OCI-LY1 (cell line): ENCODE results near the gene APOC3.

Experiments used
- H2AFZ ChIP-seq: fragments of 200-600 bp; sonication (generic), shearing (Covaris generic); 2 replicates; pipeline ENCODE4 v1.6.0; 2014; ENCODE audit warnings: antibody characterized with exemption, mild to moderate bottlenecking, low read length
- H3F3A ChIP-seq: fragments of 200-600 bp; sonication (generic), shearing (Covaris generic); 2 replicates; pipeline ENCODE4 v1.6.0; 2014; ENCODE audit warnings: mild to moderate bottlenecking, antibody characterized with exemption, low read length, moderate library complexity; ENCODE audit not compliant: insufficient read depth
- H3K27ac ChIP-seq: fragments of 200-600 bp; sonication (generic); 2 replicates; pipeline ENCODE4 v1.5.1; 2014; ENCODE audit warnings: low read length, mixed run types, mild to moderate bottlenecking, low read depth; ENCODE audit not compliant: poor library complexity, severe bottlenecking
- H3K27me3 ChIP-seq: fragments of 200-600 bp; sonication (generic); 2 replicates; pipeline ENCODE4 v1.6.0; 2014; ENCODE audit warnings: antibody characterized with exemption, mild to moderate bottlenecking, low read length, moderate library complexity; ENCODE audit not compliant: insufficient read depth
- H3K36me3 ChIP-seq: fragments of 200-600 bp; sonication (generic); 2 replicates; pipeline ENCODE4 v1.6.1; 2014; ENCODE audit warnings: mild to moderate bottlenecking, antibody characterized with exemption, low read length, moderate library complexity, mixed read lengths; ENCODE audit not compliant: insufficient read depth
- H3K4me1 ChIP-seq: fragments of 200-600 bp; sonication (generic); 2 replicates; pipeline ENCODE4 v1.5.1; 2014; ENCODE audit warnings: mild to moderate bottlenecking, low read length, moderate library complexity; ENCODE audit not compliant: insufficient read depth, severe bottlenecking
- H3K4me2 ChIP-seq: fragments of 200-600 bp; sonication (generic), shearing (Covaris generic); 2 replicates; pipeline ENCODE4 v1.6.1; 2014; ENCODE audit warnings: low read length
- H3K4me3 ChIP-seq: fragments of 200-600 bp; sonication (generic); 2 replicates; pipeline ENCODE4 v1.5.1; 2014; ENCODE audit warnings: low read length, low read depth, mild to moderate bottlenecking, mixed read lengths; ENCODE audit not compliant: poor library complexity, severe bottlenecking
- H3K79me2 ChIP-seq: fragments of 200-600 bp; shearing (Covaris generic); 2 replicates; pipeline ENCODE4 v1.6.1; 2016; ENCODE audit warnings: mixed run types, low read length, mixed read lengths; ENCODE audit not compliant: insufficient read depth
- H3K9ac ChIP-seq: fragments of 200-600 bp; sonication (generic), shearing (Covaris generic); 2 replicates; pipeline ENCODE4 v1.6.1; 2014; ENCODE audit warnings: mild to moderate bottlenecking, low read length, mixed read lengths
- H3K9me2 ChIP-seq: fragments of 200-600 bp; sonication (generic), shearing (Covaris generic); 2 replicates; pipeline ENCODE4 v1.6.1; 2014; ENCODE audit warnings: low read depth, mild to moderate bottlenecking, low read length, mixed read lengths
- H3K9me3 ChIP-seq: fragments of 200-600 bp; shearing (Covaris generic); 2 replicates; pipeline ENCODE4 v1.6.1; 2014; ENCODE audit warnings: low read length, mixed read lengths
- H4K20me1 ChIP-seq: fragments of 200-600 bp; sonication (generic), shearing (Covaris generic); 2 replicates; pipeline ENCODE4 v1.6.0; 2016; ENCODE audit warnings: mild to moderate bottlenecking, low read length; ENCODE audit not compliant: insufficient read depth
- EZH2 ChIP-seq: fragments of 200-600 bp; sonication (generic), shearing (Covaris generic); IDR thresholded peaks from 2 replicates; pipeline ENCODE4 v1.8.0; 2017; ENCODE audit warnings: borderline replicate concordance, mixed run types, mild to moderate bottlenecking, antibody characterized with exemption, low read length, moderate library complexity, mixed read lengths
- TF ChIP-seq, protein P1 (sequence below): fragments of 200-600 bp; sonication (generic), shearing (Covaris generic); IDR thresholded peaks from 2 replicates; pipeline ENCODE4 v1.5.1; 2017; ENCODE audit warnings: mild to moderate bottlenecking, antibody characterized with exemption, low read length, moderate library complexity, mixed read lengths

Gene APOC3

DNA sequence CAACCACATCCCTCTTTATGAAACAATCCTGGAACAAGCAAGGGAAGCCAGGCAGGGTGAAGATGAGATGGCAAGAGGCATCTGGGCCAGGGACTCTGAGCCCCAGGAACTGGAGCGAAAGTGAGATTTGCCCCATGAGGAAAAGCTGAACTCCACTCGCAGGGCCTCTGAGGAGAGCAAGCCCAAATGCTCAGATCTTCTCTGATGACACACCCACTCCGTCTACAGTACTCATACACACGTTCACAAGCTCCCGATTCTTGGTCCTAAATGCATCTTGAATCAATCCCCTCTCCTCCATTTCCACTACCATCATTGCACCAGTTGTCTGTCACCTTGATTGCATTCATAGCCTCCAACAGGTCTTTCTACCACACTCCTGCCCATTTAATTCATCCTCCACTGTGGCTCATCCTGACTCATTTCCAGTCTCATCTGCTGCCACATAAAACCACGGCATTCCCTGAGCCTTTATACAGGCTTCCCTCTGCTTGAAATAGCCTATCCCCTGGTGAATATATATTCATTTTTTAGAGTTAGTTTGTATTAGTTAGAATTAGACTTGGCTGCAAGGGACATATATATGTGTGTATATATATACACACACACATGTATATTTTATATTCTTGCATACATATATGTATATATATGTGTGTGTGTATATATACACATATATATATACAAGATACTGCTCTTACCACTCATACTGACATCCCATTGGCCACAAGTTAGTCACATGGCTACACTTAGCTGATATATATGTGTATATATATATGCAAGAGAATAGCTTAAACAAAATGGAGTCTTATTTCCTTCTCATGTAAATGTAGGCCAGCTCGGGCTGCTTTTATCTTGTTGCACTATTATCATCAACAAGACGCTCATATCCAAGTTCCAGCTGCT lies 36.6 kb upstream of the APOC3 start:
- Histone ChIP-seq H3K36me3 (no peaks in the 10 kb centered on the region), H3K9me3 (no peaks in the 10 kb centered on the region), H3K4me3 (no peak overlapping the region), H3K27ac (no peak overlapping the region), H3K9ac (no peak overlapping the region), H3F3A (no peaks in the 10 kb centered on the region), H4K20me1 (no peaks in the 10 kb centered on the region), H3K27me3 (no peaks in the 10 kb centered on the region), H3K4me1 (peaks cover 17% of the 10 kb centered on the region), H2AFZ (no peak overlapping the region), H3K79me2 (no peaks in the 10 kb centered on the region), H3K4me2 (no peak overlapping the region), H3K9me2 (no peaks in the 10 kb centered on the region)
- no peak for TF ChIP-seq EZH2
- TF ChIP-seq, protein P1, sequence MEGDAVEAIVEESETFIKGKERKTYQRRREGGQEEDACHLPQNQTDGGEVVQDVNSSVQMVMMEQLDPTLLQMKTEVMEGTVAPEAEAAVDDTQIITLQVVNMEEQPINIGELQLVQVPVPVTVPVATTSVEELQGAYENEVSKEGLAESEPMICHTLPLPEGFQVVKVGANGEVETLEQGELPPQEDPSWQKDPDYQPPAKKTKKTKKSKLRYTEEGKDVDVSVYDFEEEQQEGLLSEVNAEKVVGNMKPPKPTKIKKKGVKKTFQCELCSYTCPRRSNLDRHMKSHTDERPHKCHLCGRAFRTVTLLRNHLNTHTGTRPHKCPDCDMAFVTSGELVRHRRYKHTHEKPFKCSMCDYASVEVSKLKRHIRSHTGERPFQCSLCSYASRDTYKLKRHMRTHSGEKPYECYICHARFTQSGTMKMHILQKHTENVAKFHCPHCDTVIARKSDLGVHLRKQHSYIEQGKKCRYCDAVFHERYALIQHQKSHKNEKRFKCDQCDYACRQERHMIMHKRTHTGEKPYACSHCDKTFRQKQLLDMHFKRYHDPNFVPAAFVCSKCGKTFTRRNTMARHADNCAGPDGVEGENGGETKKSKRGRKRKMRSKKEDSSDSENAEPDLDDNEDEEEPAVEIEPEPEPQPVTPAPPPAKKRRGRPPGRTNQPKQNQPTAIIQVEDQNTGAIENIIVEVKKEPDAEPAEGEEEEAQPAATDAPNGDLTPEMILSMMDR, result no peak

DNA sequence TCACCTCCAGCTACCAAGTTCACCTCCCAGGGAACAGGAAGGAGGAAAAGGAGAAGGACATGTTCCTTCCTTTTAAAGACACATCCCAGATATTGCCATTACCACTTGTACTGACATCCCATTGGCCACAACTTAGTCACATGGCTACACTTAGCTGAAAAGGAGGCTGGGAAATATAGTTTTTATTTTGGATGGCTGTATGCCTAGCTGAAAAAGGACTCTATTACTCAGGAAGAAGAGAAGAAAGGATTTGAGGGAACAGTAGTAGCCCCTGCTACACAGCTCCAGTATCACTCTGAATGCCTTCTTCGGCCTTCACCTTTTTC lies 36.0 kb upstream of the APOC3 start:
- no peaks in the 10 kb centered on the region for H3K79me2 ChIP-seq
- no peaks in the 10 kb centered on the region for H3K9me2 ChIP-seq
- no peaks in the 10 kb centered on the region for H3K9me3 ChIP-seq
- H3K4me2 ChIP-seq, result no peak overlapping the region
- no peak overlapping the region for H3K27ac ChIP-seq
- no peak overlapping the region for H3K9ac ChIP-seq
- H3K27me3 ChIP-seq, result no peaks in the 10 kb centered on the region
- no peak overlapping the region for H2AFZ ChIP-seq
- H3F3A ChIP-seq, result no peaks in the 10 kb centered on the region
- H4K20me1 ChIP-seq, result no peaks in the 10 kb centered on the region
- TF ChIP-seq EZH2, result no peak
- TF ChIP-seq, protein P1, result no peak
- peaks cover 11% of the 10 kb centered on the region for H3K4me1 ChIP-seq
- H3K4me3 ChIP-seq, result no peak overlapping the region
- H3K36me3 ChIP-seq, result no peaks in the 10 kb centered on the region

DNA sequence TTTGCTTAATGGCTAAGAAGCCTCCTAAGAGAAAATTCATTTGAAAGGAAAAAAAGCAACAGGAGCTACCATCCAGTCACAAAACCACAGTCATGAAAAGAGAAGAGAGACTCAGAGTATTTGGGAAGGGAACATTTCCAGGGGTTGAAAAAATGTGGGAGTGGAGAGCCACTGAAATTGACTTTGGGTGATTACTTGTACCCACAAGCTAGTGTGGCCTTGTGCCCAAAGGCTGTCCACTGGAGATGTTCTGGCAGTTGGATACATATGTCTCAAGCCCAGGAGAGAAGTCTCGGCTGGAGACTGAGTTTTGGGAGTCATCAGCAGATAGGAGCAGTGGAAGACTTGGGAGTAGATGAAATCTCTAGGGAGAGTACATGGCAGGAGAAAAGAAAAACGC lies 34.9 kb upstream of the APOC3 start:
- H3K36me3 ChIP-seq, result no peaks in the 10 kb centered on the region
- H4K20me1 ChIP-seq, result no peaks in the 10 kb centered on the region
- TF ChIP-seq EZH2, result no peak
- TF ChIP-seq, protein P1, result no peak
- no peak overlapping the region for H2AFZ ChIP-seq
- no peak overlapping the region for H3K4me2 ChIP-seq
- no peaks in the 10 kb centered on the region for H3K9me2 ChIP-seq
- no peaks in the 10 kb centered on the region for H3K27me3 ChIP-seq
- H3K9ac ChIP-seq, result no peak overlapping the region
- H3K27ac ChIP-seq, result no peak overlapping the region
- H3K79me2 ChIP-seq, result no peaks in the 10 kb centered on the region
- H3K9me3 ChIP-seq, result no peaks in the 10 kb centered on the region
- no peaks in the 10 kb centered on the region for H3F3A ChIP-seq
- no peak overlapping the region for H3K4me3 ChIP-seq
- peaks cover 11% of the 10 kb centered on the region for H3K4me1 ChIP-seq
